Epithelial cell of esophagus (primary cell): ENCODE results near the gene SIAH1.
"Not testable (repeated sequence)": the region's sequence is repeated elsewhere in the genome, so short reads cannot be mapped to it uniquely, and the experiment has no call there.

Experiments
- DNase-seq: peaks from one replicate; pipeline ENCODE4 v3.0.0; 2010; ENCODE audit warnings: low read depth
- H3K4me3 ChIP-seq: 2 replicates; pipeline ENCODE4 v1.5.1; 2011; ENCODE audit warnings: mild to moderate bottlenecking, low read length, control low read depth
- CTCF ChIP-seq: IDR thresholded peaks from 2 replicates; pipeline ENCODE4 v1.5.1; 2011; ENCODE audit warnings: low read depth, mild to moderate bottlenecking, low read length, control low read depth, inconsistent platforms; ENCODE audit not compliant: insufficient read depth; ENCODE audit errors: missing control alignments

The SIAH1 gene

GRCh38 chr16:48426244-48427141 is 41.3 kb upstream of the SIAH1 start:
- no peak for TF ChIP-seq CTCF
- H3K4me3 ChIP-seq = no peak overlapping the region
- no peak for DNase-seq

- DNase-seq = no peak
- no peak for TF ChIP-seq CTCF
- no peak overlapping the region for H3K4me3 ChIP-seq
Observed at GRCh38 chr16:48422537-48422936, 37.3 kb upstream of the SIAH1 start.

GRCh38 chr16:48421741-48422140 is 36.5 kb upstream of the SIAH1 start:
- no peak overlapping the region for H3K4me3 ChIP-seq
- no peak for DNase-seq
- no peak for TF ChIP-seq CTCF

- peak; percentile 24 for DNase-seq
- TF ChIP-seq CTCF = peak; percentile 17
- no peak overlapping the region for H3K4me3 ChIP-seq
Observed at GRCh38 chr16:48420437-48420836, 35.2 kb upstream of the SIAH1 start.

GRCh38 chr16:48416617-48417016 is 31.4 kb upstream of the SIAH1 start:
- not testable (repeated sequence) for H3K4me3 ChIP-seq, DNase-seq

- TF ChIP-seq CTCF = no peak
- H3K4me3 ChIP-seq = no peak overlapping the region
- no peak for DNase-seq
Observed at GRCh38 chr16:48413272-48413671, 28.1 kb upstream of the SIAH1 start.

- no peak for TF ChIP-seq CTCF
- peak; percentile 93 for DNase-seq
- no peak overlapping the region for H3K4me3 ChIP-seq
Observed at GRCh38 chr16:48409839-48410632, 24.8 kb upstream of the SIAH1 start.
